Spleen (tissue), 7 donors: ENCODE results near the gene PHLDA2.

Source experiments
- POLR2A ChIP-seq, 3 donors: fragments of 450-650 bp; IDR thresholded peaks; one replicate each; pipeline ENCODE4 v1.5.1; 2017; ENCODE audit warnings: antibody characterized with exemption in 3 of 3, mild to moderate bottlenecking in 1 of 3
- POLR2AphosphoS5 ChIP-seq, 3 donors: sonication (generic); formaldehyde crosslinking; IDR thresholded peaks; one replicate each; pipeline ENCODE4 v1.5.1; 2017; ENCODE audit warnings: antibody characterized with exemption in 3 of 3
- TF ChIP-seq, protein P1 (sequence below), 11 experiments: fragments of 200-600 bp in 7 of 11; fragments of 450-650 bp in 4 of 11; sonication (generic) in 4 of 11; IDR thresholded peaks in 8 of 11; conservative IDR thresholded peaks in 3 of 11; 1 replicate in 7 of 11; 2 replicates in 4 of 11; pipeline versions ENCODE4 v1.4.0 to v1.8.0; 2016 to 2021; ENCODE audit warnings: antibody characterized with exemption in 11 of 11, inconsistent platforms in 4 of 11, mild to moderate bottlenecking in 1 of 11
- donor health status: DM: no; HTN: no; CAD: no; lungs with moderate emphysema.
- donor health status: DM: no; HTN: no; CAD: no.
- donor health status: DM: no; HTN: no; CAD: no.

DNA sequence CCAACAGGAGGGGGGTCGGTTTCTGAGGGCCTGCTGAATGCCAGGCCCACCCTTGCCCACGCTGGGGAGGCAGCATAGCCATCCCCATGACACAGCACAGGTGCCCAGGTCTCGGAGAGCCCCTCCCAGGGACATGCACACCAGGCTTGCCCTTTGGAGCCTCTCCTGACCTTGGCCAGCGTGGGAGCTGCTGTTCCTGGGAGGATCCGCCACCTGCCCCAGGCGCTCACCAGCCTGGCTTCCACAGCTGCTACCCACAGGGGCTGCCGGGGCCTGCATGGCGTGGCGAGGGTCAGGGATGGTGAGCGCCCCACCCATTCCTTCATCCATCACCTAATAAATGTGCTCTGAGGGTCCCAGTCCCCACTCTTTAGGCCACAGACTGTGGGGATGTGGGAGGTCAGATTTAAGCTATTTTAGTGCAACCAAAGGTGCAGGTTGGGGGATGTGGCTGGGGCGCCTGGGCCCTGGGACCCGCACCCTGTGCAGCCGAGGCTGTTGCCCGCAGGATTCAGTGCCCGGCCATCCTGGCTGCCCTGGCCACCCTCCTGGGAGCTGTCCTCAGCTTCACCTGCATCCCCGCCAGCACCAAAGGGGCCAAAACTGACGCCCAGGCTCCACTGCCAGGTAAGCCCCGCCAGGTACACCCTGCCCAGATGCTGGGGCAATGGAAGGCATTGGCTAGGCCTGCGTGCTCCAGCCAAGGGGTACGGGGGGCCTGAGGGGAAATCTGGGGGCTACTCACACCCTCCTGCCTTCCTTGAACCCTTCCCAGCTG is 12.9 kb downstream of the PHLDA2 start:
- TF ChIP-seq, protein P1, sequence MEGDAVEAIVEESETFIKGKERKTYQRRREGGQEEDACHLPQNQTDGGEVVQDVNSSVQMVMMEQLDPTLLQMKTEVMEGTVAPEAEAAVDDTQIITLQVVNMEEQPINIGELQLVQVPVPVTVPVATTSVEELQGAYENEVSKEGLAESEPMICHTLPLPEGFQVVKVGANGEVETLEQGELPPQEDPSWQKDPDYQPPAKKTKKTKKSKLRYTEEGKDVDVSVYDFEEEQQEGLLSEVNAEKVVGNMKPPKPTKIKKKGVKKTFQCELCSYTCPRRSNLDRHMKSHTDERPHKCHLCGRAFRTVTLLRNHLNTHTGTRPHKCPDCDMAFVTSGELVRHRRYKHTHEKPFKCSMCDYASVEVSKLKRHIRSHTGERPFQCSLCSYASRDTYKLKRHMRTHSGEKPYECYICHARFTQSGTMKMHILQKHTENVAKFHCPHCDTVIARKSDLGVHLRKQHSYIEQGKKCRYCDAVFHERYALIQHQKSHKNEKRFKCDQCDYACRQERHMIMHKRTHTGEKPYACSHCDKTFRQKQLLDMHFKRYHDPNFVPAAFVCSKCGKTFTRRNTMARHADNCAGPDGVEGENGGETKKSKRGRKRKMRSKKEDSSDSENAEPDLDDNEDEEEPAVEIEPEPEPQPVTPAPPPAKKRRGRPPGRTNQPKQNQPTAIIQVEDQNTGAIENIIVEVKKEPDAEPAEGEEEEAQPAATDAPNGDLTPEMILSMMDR (IDR thresholded peaks at IDR 0.05 in 8 of 11, conservative IDR thresholded peaks at IDR 0.05 in 3 of 11), result no peak
- no peak for TF ChIP-seq POLR2AphosphoS5 (IDR thresholded peaks at IDR 0.05)
- TF ChIP-seq POLR2A (IDR thresholded peaks at IDR 0.05), result no peak
